Measurements from ENCODE around the gene KLHDC7B.

DNA sequence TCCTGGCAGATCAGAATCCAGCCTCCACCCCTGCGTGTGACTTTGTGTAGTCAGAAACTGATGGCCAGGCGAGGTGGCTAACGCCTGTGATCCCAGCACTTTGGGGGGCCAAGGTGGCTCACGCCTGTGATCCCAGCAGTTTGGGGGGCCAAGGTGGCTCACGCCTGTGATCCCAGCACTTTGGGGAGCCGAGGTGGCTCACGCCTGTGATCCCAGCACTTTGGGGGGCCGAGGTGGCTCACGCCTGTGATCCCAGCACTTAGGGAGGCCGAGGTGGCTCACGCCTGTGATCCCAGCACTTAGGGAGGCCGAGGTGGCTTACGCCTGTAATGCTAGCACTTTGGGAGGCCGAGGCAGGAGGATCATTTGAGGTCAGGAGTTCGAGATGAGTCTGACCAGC lies 32.5 kb upstream of the KLHDC7B start:
- TF ChIP-seq, protein P1, sequence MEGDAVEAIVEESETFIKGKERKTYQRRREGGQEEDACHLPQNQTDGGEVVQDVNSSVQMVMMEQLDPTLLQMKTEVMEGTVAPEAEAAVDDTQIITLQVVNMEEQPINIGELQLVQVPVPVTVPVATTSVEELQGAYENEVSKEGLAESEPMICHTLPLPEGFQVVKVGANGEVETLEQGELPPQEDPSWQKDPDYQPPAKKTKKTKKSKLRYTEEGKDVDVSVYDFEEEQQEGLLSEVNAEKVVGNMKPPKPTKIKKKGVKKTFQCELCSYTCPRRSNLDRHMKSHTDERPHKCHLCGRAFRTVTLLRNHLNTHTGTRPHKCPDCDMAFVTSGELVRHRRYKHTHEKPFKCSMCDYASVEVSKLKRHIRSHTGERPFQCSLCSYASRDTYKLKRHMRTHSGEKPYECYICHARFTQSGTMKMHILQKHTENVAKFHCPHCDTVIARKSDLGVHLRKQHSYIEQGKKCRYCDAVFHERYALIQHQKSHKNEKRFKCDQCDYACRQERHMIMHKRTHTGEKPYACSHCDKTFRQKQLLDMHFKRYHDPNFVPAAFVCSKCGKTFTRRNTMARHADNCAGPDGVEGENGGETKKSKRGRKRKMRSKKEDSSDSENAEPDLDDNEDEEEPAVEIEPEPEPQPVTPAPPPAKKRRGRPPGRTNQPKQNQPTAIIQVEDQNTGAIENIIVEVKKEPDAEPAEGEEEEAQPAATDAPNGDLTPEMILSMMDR (IDR thresholded peaks at IDR 0.05), result no peak
- TF ChIP-seq POLR2A (IDR thresholded peaks at IDR 0.05), result no peak
- no peak for TF ChIP-seq POLR2AphosphoS5 (IDR thresholded peaks at IDR 0.05)

All from upper lobe of left lung (tissue), 4 donors.